Transverse colon (tissue), 4 donors: ENCODE results near the gene ANTXR2. TPM values are rescaled to one million over a fixed set of nuclear protein-coding genes. Genes with fewer than 3 reads are reported as not detected.

Source experiments
- DNase-seq: peaks from one replicate; pipeline ENCODE4 v3.0.0-alpha.2; 2019
- H3K27ac ChIP-seq, 4 donors: fragments of 200-600 bp; sonication (generic); 2 replicates each; pipeline ENCODE4 v1.5.1; 2016 to 2018; ENCODE audit warnings: inconsistent platforms in 4 of 4
- H3K27me3 ChIP-seq: fragments of 200-600 bp; sonication (generic); 2 replicates; pipeline ENCODE4 v1.5.1; 2017; ENCODE audit warnings: inconsistent platforms
- H3K36me3 ChIP-seq, 4 donors: fragments of 200-600 bp; sonication (generic); 2 replicates each; pipeline ENCODE4 v1.5.1; 2017 to 2019; ENCODE audit warnings: inconsistent platforms in 4 of 4
- H3K4me1 ChIP-seq, 4 donors: fragments of 200-600 bp; sonication (generic); 2 replicates each; pipeline ENCODE4 v1.5.1; 2017 to 2020; ENCODE audit warnings: inconsistent platforms in 4 of 4
- H3K4me3 ChIP-seq, 4 donors: fragments of 200-600 bp; sonication (generic); 1 replicate in 1 of 4; 2 replicates in 3 of 4; pipeline versions ENCODE4 v1.5.1 to v1.6.1; 2017 to 2019; ENCODE audit warnings: inconsistent platforms in 4 of 4
- H3K9me3 ChIP-seq, 2 donors: fragments of 200-600 bp; sonication (generic); 2 replicates each; pipeline ENCODE4 v1.5.1; 2017 to 2019; ENCODE audit warnings: inconsistent platforms in 2 of 2
- EP300 ChIP-seq: sonication (generic); formaldehyde crosslinking; IDR thresholded peaks from one replicate; pipeline ENCODE4 v1.6.1; 2017; ENCODE audit warnings: antibody characterized with exemption, low read depth
- POLR2A ChIP-seq: fragments of 450-650 bp; IDR thresholded peaks from one replicate; pipeline ENCODE4 v1.6.1; 2016; ENCODE audit warnings: antibody characterized with exemption, mild to moderate bottlenecking, moderate library complexity
- POLR2AphosphoS5 ChIP-seq, 3 donors: sonication (generic); formaldehyde crosslinking; IDR thresholded peaks; one replicate each; pipeline ENCODE4 v1.6.1; 2016; ENCODE audit warnings: antibody characterized with exemption in 3 of 3
- WGBS, 2 donors: methylation state at CpG; one replicate each; pipeline ENCODE4 v1.1.5; 2018; ENCODE audit warnings: low coverage in 1 of 2; 5-methylcytosine and 5-hydroxymethylcytosine counted together
- in situ Hi-C, 4 donors: fragments of 200-750 bp; cut with MboI; loops; one replicate each; pipeline versions ENCODE4 v1.15.0 to v1.15.1; 2017; ENCODE audit warnings: low sequenced_read_pairs in 3 of 4, low pct_ligation_motif_present in 1 of 4, low pct_unique_long_range_greater_than_20kb in 1 of 4
- intact Hi-C: fragments of 100-400 bp; cut with DNase I; formaldehyde crosslinking; loops from one replicate; pipeline ENCODE4 v1.15.1; 2023; ENCODE audit warnings: low total_unique reads
- total RNA-seq, 4 donors: library from RNA; depleted of rRNA; stranded (reverse); fragments of >200 nt; gene quantifications; one replicate each; pipeline ENCODE4 v1.1.0, GENCODE V29; 2016
- TF ChIP-seq, protein P1 (sequence below), 5 experiments: fragments of 200-600 bp in 3 of 5; fragments of 450-650 bp in 2 of 5; sonication (generic) in 3 of 5; IDR thresholded peaks; 1 replicate in 2 of 5; 2 replicates in 3 of 5; pipeline ENCODE4 v1.5.1; 2016 to 2017; ENCODE audit warnings: antibody characterized with exemption in 5 of 5, inconsistent platforms in 3 of 5, mild to moderate bottlenecking in 2 of 5, moderate library complexity in 1 of 5

The ANTXR2 gene
- total RNA-seq, 4 donors from 2014 or later = 46.8 to 89.8 (median 76.0) TPM

DNA sequence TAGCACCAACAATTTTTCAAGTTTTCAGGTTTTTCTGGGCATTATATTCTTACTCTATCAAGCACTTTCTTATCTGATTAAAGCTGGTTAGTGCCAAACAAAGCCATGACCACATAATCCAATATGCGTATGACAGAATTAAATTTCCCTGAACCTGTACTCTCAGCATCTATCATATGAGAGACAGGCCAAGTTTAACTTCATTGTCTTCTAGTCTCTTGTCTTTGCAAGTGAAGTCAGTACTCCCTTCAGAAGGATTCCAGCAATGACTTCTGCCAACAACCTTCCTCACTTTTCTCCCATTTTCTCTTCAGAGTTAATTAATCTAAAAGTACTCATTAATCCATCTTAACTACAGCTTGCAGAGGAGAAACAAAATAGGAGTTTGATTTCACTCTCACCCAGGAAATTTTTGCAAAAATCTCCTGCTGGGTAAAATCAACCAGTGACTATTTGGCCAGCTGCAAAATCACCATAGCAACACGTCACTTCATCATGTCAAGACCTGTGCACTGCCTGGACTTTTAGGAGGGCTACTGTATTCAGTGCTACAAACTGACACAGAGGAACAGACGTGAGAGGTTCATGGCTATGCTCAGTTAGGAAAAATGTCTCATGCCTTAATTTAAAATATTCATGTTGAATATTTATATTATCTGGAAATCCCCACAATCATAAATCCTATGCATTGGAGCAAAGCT is 208.4 kb downstream of the ANTXR2 start:
- 81 to 90% methylated on average over 1 to 3 of the region's 3 CpGs for WGBS, 2 donors
- intact Hi-C loops = no loop called here
- no peak for TF ChIP-seq POLR2AphosphoS5 (IDR thresholded peaks at IDR 0.05)
- TF ChIP-seq EP300 = no peak
- TF ChIP-seq, protein P1, sequence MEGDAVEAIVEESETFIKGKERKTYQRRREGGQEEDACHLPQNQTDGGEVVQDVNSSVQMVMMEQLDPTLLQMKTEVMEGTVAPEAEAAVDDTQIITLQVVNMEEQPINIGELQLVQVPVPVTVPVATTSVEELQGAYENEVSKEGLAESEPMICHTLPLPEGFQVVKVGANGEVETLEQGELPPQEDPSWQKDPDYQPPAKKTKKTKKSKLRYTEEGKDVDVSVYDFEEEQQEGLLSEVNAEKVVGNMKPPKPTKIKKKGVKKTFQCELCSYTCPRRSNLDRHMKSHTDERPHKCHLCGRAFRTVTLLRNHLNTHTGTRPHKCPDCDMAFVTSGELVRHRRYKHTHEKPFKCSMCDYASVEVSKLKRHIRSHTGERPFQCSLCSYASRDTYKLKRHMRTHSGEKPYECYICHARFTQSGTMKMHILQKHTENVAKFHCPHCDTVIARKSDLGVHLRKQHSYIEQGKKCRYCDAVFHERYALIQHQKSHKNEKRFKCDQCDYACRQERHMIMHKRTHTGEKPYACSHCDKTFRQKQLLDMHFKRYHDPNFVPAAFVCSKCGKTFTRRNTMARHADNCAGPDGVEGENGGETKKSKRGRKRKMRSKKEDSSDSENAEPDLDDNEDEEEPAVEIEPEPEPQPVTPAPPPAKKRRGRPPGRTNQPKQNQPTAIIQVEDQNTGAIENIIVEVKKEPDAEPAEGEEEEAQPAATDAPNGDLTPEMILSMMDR (IDR thresholded peaks at IDR 0.05) = no peak
- no peak for TF ChIP-seq POLR2A
- H3K36me3 ChIP-seq = no peaks in the 10 kb centered on the region
- DNase-seq = no peak
- no peak overlapping the region for H3K4me3 ChIP-seq
- no peaks in the 10 kb centered on the region for H3K4me1 ChIP-seq
- H3K9me3 ChIP-seq = no peaks in the 10 kb centered on the region
- in situ Hi-C loops = no loop called here
- H3K27ac ChIP-seq = no peak overlapping the region
- H3K27me3 ChIP-seq = no peaks in the 10 kb centered on the region

DNA sequence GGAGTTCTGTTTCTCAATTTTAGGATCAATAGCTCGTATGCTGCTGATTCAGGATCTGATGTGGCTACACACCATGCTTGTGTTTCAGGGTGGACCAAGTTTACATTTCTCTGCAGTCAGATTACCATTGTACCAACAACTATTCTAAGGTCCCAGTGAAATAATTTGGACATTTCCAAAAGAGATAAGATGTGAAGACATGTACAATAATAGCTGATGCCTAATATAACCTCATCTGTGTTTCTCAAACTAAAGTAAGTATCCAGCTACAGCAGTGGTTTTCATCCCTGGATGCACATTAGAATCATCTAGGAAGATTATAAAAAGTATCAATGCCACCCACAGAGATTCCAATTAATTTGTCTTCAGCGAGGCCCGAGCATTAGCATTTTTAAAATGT is 209.7 kb downstream of the ANTXR2 start:
- H3K27ac ChIP-seq = no peak overlapping the region
- no peak for DNase-seq
- H3K4me3 ChIP-seq = no peak overlapping the region
- H3K9me3 ChIP-seq = no peaks in the 10 kb centered on the region
- in situ Hi-C loops (no loop called here), intact Hi-C loops (no loop called here)
- no peaks in the 10 kb centered on the region for H3K27me3 ChIP-seq
- TF ChIP-seq EP300 = no peak
- no peak for TF ChIP-seq POLR2AphosphoS5 (IDR thresholded peaks at IDR 0.05)
- no peak for TF ChIP-seq POLR2A
- TF ChIP-seq, protein P1 (IDR thresholded peaks at IDR 0.05) = no peak
- 58 to 76% methylated on average over 1 to 3 of the region's 3 CpGs for WGBS, 2 donors
- no peaks in the 10 kb centered on the region for H3K36me3 ChIP-seq
- no peaks in the 10 kb centered on the region for H3K4me1 ChIP-seq

DNA sequence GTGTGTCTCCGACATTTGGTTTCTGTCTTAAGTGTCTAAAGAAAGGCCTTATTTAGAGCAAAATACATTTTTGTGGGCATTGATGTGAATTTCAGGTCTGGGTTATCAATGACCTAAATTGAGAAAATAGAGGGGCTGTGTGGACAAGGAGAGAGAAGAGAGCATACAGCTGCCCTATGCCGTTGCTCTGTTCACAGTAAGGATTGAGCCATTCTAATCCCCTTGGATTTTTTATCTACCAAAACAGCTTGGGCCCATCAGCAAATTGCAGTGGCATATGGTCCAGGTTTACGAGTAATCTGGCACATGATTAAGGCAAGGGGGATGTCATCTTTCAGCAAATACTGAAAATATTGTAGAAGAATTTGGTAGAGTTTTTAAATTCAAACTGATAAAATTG is 210.2 kb downstream of the ANTXR2 start:
- H3K4me3 ChIP-seq = no peak overlapping the region
- no peaks in the 10 kb centered on the region for H3K27me3 ChIP-seq
- H3K36me3 ChIP-seq = no peaks in the 10 kb centered on the region
- in situ Hi-C loops (no loop called here), intact Hi-C loops (no loop called here)
- H3K4me1 ChIP-seq = no peaks in the 10 kb centered on the region
- H3K9me3 ChIP-seq = no peaks in the 10 kb centered on the region
- WGBS, 2 donors = 56 to 71% methylated on average over 2 to 3 of the region's 3 CpGs
- DNase-seq = no peak
- no peak for TF ChIP-seq POLR2A
- no peak for TF ChIP-seq EP300
- TF ChIP-seq, protein P1 (IDR thresholded peaks at IDR 0.05) = no peak
- TF ChIP-seq POLR2AphosphoS5 (IDR thresholded peaks at IDR 0.05) = no peak
- H3K27ac ChIP-seq = no peak overlapping the region

DNA sequence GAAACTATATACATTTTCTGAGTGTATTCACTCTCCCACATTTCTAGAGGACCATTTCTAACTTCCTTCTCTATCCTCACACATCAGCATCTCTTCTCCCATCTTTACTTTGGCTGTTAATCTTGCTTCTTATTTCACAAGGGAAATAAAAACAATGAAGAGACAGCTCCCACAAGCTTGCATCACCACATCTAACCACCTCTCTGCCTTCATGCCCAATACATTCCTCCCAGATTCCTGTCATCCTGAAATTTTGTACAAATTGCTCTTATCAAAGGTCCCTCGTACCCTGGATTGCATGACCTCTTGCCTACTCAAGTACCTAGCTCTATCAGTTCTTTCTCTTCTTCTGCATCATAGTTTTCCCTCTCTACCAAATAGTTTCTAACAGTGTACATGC is 215.2 kb downstream of the ANTXR2 start:
- H3K9me3 ChIP-seq = no peaks in the 10 kb centered on the region
- no peak for DNase-seq

More for the DNA sequence above, 215.2 kb downstream of the ANTXR2 start:
- H3K27me3 ChIP-seq = no peaks in the 10 kb centered on the region
- intact Hi-C loops = no loop called here
- in situ Hi-C loops = no loop called here
- 79 to 80% methylated on average over 1 of the region's 1 CpG for WGBS, 2 donors
- no peak overlapping the region for H3K27ac ChIP-seq
- H3K4me3 ChIP-seq = no peak overlapping the region
- TF ChIP-seq, protein P1 (IDR thresholded peaks at IDR 0.05) = no peak
- no peak for TF ChIP-seq EP300
- TF ChIP-seq POLR2A = no peak
- TF ChIP-seq POLR2AphosphoS5 (IDR thresholded peaks at IDR 0.05) = no peak
- peaks cover 0 to 11% (median 1%) of the 10 kb centered on the region in 4 donors for H3K4me1 ChIP-seq
- no peaks in the 10 kb centered on the region for H3K36me3 ChIP-seq
